Mucosa of stomach (tissue), 1 donor: Measurements from ENCODE around the gene ARSG.

Experiments used
- H3K27me3 ChIP-seq: one replicate; pipeline ENCODE4 v1.7.0; 2013; ENCODE audit warnings: mild to moderate bottlenecking, low read length; ENCODE audit not compliant: control insufficient read depth, insufficient read depth
- H3K36me3 ChIP-seq: one replicate; pipeline ENCODE4 v1.7.0; 2013; ENCODE audit warnings: low read length; ENCODE audit not compliant: control insufficient read depth, insufficient read depth
- H3K4me1 ChIP-seq: one replicate; pipeline ENCODE4 v1.7.0; 2013; ENCODE audit warnings: mild to moderate bottlenecking, low read length; ENCODE audit not compliant: control insufficient read depth, insufficient read depth
- H3K4me3 ChIP-seq: one replicate; pipeline ENCODE4 v1.7.0; 2013; ENCODE audit warnings: low read length
- H3K9ac ChIP-seq: one replicate; pipeline ENCODE4 v1.7.0; 2013; ENCODE audit warnings: mild to moderate bottlenecking, low read length, moderate library complexity
- H3K9me3 ChIP-seq: one replicate; pipeline ENCODE4 v1.7.0; 2013; ENCODE audit warnings: mild to moderate bottlenecking, low read length, moderate library complexity; ENCODE audit not compliant: control insufficient read depth
- donor health status: Pancreatic carcinoma.

The ARSG gene

GRCh38 chr17:68289473-68289872 is 1.8 kb upstream of the ARSG start:
- H3K27me3 ChIP-seq = peaks cover 12% of the 10 kb centered on the region
- no peak overlapping the region for H3K4me3 ChIP-seq
- no peak overlapping the region for H3K9ac ChIP-seq
- H3K9me3 ChIP-seq = no peaks in the 10 kb centered on the region
- peaks cover 8% of the 10 kb centered on the region for H3K4me1 ChIP-seq
- H3K36me3 ChIP-seq = no peaks in the 10 kb centered on the region

DNA sequence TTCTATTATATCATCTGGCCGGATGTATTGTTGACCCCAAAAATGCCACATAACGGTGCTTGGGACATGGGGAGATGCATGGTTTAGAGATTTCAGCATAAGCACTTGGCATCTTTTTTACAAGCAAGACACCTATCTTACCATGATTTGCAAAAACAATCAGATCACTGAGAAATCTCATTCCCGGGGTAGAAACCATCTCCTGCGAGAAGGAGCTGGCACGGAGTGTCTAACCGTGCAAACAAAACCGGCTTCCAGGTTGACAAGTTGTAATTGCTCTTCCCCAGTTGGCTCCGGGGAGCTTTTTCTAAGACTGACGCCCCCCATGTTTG is 1.4 kb upstream of the ARSG start:
- Histone ChIP-seq H3K4me3 (no peak overlapping the region), H3K27me3 (peaks cover 12% of the 10 kb centered on the region), H3K9me3 (no peaks in the 10 kb centered on the region), H3K4me1 (peaks cover 8% of the 10 kb centered on the region), H3K36me3 (no peaks in the 10 kb centered on the region), H3K9ac (no peak overlapping the region)

- peak overlapping the region; percentile 63 for H3K9ac ChIP-seq
- peaks cover 12% of the 10 kb centered on the region for H3K27me3 ChIP-seq
- H3K4me3 ChIP-seq = no peak overlapping the region
Observed at GRCh38 chr17:68290268-68290954, 884 bp upstream of the ARSG start.

DNA sequence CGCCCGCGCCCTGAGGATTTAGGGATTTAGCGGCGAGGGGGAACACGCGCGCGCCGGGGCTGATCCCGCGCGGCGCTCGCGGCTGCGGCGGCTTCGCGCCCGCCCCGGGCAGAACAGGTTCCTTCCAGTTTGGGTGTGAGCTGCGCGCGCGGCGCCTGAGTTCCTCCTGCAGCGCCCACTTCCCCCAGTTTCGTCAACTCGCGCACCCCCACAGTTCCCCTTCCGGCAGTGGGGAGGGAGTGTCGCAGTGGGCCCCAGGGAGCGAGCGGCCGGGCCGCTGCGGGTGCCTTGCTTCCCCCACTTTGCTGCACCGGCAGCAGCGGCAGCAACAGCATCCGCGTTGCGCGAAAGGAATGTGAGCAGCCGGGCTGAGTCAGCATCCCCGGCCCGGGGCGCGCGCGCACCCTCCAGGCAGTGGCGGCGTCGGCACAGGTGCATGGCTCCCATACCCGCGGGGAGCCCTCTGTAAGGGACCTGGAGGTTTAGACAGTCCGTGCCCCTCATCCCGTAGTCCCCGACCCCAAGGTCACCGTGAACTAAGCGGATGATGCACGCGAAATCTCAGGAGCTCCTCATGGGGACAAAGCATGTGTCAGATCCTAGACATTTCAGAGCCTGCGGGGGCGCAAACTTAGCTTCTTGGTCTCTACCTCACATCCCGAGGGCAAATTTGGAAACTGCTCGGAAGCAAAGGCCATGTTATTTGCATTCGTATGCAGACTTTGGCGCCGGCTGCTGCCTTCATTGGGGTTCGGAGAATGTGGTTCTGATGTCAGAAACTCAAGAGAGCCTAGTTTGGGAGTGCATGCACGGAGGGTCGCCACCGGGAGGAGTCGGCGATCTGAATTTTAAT is 767 bp downstream of the ARSG start:
- peaks cover 12% of the 10 kb centered on the region for H3K27me3 ChIP-seq
- peaks cover 16% of the 10 kb centered on the region for H3K4me1 ChIP-seq
- H3K9me3 ChIP-seq = no peaks in the 10 kb centered on the region
- peak overlapping the region; percentile 44 for H3K4me3 ChIP-seq
- no peaks in the 10 kb centered on the region for H3K36me3 ChIP-seq
- H3K9ac ChIP-seq = peak overlapping the region; percentile 80

More at GRCh38 chr17:68290268-68290954, 884 bp upstream of the ARSG start:
- no peaks in the 10 kb centered on the region for H3K36me3 ChIP-seq
- no peaks in the 10 kb centered on the region for H3K9me3 ChIP-seq
- H3K4me1 ChIP-seq = peaks cover 8% of the 10 kb centered on the region

GRCh38 chr17:68292689-68293040 is 1.4 kb downstream of the ARSG start:
- Histone ChIP-seq H3K4me3 (peak overlapping the region; percentile 44), H3K9me3 (no peaks in the 10 kb centered on the region), H3K36me3 (no peaks in the 10 kb centered on the region), H3K27me3 (peaks cover 12% of the 10 kb centered on the region), H3K9ac (peak overlapping the region; percentile 80), H3K4me1 (peaks cover 18% of the 10 kb centered on the region)

DNA sequence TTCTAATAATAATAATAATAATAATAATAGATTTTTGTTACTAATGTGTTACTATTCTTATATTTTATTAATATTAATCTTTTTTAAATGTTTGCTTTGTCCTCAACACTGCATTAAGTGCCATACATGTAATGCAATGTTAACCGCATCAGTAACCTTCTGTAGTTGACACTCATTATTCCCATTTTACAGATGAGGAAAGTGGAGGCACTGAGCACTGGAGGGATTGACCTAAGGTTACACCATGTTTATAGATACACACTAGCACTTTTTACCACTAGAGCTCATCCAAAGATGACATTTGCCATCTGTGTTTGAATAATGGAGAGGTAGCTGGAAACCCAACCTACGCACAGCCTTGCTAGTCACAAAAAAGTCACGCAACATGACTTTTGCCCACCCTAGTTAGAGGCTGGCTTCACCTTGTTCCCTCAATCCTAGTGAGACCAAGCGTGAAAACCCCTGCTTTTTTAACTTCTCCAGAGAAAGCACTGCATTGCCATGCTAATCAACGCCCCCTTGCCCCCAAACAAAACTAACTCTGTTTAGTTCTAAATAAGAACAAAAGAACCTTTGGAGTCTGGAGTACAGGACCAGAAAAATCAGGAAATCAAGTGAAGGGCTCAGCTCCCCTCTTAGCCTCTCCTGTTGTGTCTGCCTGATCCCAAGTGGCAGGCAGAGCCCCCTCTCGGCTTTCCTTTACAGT is 2.3 kb downstream of the ARSG start:
- Histone ChIP-seq H3K9ac (no peak overlapping the region), H3K4me3 (no peak overlapping the region), H3K9me3 (no peaks in the 10 kb centered on the region), H3K27me3 (peaks cover 12% of the 10 kb centered on the region), H3K4me1 (peaks cover 18% of the 10 kb centered on the region), H3K36me3 (no peaks in the 10 kb centered on the region)

GRCh38 chr17:68294196-68294555 is 2.9 kb downstream of the ARSG start:
- Histone ChIP-seq H3K36me3 (no peaks in the 10 kb centered on the region), H3K27me3 (peaks cover 12% of the 10 kb centered on the region), H3K9ac (no peak overlapping the region), H3K4me1 (peaks cover 18% of the 10 kb centered on the region), H3K9me3 (no peaks in the 10 kb centered on the region), H3K4me3 (no peak overlapping the region)

GRCh38 chr17:68294617-68295016 is 3.3 kb downstream of the ARSG start:
- Histone ChIP-seq H3K27me3 (peaks cover 12% of the 10 kb centered on the region), H3K9me3 (no peaks in the 10 kb centered on the region), H3K4me3 (no peak overlapping the region), H3K9ac (no peak overlapping the region), H3K36me3 (no peaks in the 10 kb centered on the region), H3K4me1 (peaks cover 18% of the 10 kb centered on the region)

DNA sequence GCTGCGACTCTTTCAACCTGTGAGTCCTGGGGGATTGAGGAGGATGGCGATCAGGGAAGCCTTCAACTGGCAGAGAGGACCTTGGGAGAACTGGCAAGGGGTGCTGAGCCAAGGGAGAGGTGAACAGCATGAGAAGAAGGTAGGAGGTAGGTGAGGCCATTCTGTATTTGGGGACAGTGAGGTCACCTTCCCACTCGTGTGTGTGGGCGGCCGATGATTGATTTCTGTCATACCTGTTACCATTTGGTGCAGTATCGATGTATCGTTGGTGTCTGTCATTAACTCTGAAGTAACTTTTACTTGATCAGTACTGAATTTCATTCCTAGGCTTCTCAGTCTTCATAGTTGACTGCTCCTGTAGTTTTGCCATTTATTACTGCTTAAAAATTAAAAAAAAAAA is 3.8 kb downstream of the ARSG start:
- Histone ChIP-seq H3K27me3 (peaks cover 12% of the 10 kb centered on the region), H3K4me3 (no peak overlapping the region), H3K9me3 (no peaks in the 10 kb centered on the region), H3K4me1 (peaks cover 18% of the 10 kb centered on the region), H3K36me3 (no peaks in the 10 kb centered on the region), H3K9ac (no peak overlapping the region)

- peaks cover 12% of the 10 kb centered on the region for H3K27me3 ChIP-seq
- H3K9ac ChIP-seq = no peak overlapping the region
- no peak overlapping the region for H3K4me3 ChIP-seq
- H3K36me3 ChIP-seq = no peaks in the 10 kb centered on the region
- H3K4me1 ChIP-seq = peaks cover 18% of the 10 kb centered on the region
- H3K9me3 ChIP-seq = no peaks in the 10 kb centered on the region
Observed at GRCh38 chr17:68296217-68297191, 5.2 kb downstream of the ARSG start.

GRCh38 chr17:68297195-68297594 is 5.9 kb downstream of the ARSG start:
- H3K9ac ChIP-seq = no peak overlapping the region
- H3K27me3 ChIP-seq = peaks cover 11% of the 10 kb centered on the region
- H3K4me3 ChIP-seq = no peak overlapping the region
- H3K9me3 ChIP-seq = no peaks in the 10 kb centered on the region
- peaks cover 17% of the 10 kb centered on the region for H3K4me1 ChIP-seq
- H3K36me3 ChIP-seq = no peaks in the 10 kb centered on the region
